GM18858 (cell line): ENCODE data around the gene ZDHHC16.
A peak's percentile ranks its signal among the peaks of the same experiment; 100 is the strongest.
"Not testable (repeated sequence)": the region's sequence is repeated elsewhere in the genome, so short reads cannot be mapped to it uniquely, and the experiment has no call there.

Source experiments
- ATAC-seq: cut with Tn5 transposase; IDR thresholded peaks from one replicate; pipeline ENCODE4 v1.9.1; 2021; ENCODE audit not compliant: unreplicated experiment

Gene ZDHHC16

DNA sequence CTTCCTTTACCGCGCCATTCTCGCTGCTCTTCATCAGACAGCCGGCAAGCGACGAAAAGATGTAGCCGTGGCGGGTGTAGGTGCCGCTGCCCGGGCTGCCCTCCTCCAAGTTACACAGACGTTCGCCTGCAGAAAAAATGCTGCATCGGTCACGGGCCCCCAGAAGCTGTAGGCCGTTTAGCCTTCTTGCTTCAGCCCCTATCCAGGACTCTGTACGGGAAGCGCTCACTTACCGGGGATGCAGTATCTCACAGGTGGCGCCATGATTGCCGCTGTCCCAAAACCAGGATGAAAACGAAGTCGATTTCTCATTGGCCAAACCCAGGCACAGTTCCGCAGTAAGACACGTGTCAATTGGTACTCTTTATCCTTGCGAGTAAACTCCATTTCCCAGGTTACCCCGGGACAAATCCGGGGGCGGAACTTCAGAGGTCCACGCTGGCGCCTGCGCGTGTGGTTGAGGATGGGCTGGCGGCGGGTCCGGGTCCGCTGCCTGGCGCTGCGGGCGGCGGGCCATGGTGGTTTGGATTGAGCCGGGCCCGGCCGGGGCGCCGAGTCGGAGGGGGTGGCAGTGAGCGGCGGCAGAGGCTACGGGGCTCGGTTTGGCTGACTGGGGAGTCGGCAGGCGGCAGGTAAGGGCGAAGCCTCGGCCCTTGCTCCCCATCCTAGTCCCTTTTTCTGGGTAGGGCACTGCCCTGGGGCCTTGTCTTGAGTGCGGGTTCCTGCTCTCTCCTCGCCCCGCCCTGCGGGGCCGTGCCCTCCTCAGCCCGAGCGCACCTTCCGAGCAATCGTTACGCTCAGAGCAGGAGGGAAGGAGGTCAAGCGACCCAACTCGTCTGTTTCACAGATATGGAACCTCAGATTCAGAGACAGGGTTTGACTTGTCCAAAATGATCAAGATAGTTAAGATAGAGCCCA is at the start of gene ZDHHC16, which contains the start of gene EXOSC1:
ZDHHC16 (plus strand) TSS at position 454 of the 918 bp plus-strand sequence. CDS start 5,501 bp downstream, outside the sequence.
EXOSC1 (minus strand) TSS at position 285 of the 918 bp plus-strand sequence; CDS start at position 264, 21 bp downstream.
- peak; percentile 90 for ATAC-seq

DNA sequence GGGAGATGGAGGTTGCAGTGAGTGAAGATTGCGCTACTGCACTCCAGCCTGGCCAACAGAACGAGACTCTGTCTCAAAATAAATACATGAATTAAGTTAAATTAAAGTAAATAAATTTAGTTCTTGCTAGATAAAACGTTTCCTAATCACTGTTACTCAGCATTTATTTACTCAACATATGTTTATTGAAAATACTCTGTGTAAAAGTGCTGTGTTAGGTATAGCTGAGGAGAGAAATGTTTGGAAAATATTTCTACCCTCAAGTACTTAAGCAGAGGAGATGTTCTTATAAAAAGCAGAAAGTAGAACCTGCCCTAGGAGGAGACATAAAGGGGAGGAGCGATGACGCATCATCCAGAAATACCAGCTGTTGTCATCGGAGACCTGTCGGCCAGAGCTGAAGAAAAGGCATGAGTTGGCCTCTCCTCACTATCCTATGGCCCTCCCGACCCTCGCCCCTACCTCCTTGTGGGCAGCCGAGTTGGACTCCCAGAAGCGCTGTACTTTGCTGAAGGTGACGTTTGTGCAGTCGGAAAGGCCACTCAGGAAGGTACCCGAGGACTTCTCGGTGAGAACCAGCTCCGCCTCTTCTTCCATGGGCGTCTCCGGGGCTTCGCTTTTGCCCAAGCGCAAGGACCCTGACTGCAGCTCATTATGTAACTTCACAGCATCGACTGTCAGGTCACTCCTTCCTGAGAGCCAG is 46.0 kb upstream of the ZDHHC16 start:
- no peak for ATAC-seq

DNA sequence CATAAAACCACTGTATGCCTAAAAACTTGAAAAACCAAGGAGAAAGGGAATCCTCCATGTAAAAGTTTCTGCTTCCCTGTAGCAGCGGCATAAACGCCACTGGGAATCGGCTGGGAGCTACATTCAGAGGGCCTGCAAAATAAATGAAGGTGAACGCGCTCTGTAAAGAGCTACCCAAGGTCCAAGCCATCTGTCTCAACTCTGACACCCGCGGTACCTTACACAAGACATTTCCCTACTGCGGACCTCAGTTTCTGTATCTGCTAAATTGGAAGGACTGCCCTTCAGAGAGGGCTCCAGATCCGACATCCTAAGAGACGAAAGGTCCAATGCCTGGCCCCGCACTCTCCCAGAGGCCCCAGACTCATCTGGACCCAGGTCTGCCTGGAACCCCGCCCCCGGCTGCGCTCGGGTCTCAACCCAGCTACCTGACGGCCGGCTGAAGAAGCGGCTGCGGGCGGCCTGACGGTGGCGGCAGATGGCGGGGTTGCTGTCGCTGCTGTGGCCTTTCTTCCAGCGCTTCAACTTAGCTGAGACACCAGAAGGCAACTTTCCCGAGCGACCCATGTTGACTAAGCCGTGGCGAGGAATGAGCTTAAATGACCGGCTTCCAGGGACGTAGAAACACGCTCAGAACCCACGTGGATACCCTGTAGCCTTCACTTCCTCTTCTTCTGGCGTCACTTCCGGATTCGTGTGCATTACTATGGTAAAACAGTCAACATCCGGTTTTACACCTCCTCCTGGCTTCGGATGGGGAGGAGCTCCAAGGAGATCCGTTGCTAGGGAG is 45.1 kb upstream of the ZDHHC16 start, which contains the start of gene RRP12:
RRP12 (minus strand) TSS at position 676 of the 790 bp plus-strand sequence; CDS start at position 567, 109 bp downstream.
- ATAC-seq, result peak; percentile 90

DNA sequence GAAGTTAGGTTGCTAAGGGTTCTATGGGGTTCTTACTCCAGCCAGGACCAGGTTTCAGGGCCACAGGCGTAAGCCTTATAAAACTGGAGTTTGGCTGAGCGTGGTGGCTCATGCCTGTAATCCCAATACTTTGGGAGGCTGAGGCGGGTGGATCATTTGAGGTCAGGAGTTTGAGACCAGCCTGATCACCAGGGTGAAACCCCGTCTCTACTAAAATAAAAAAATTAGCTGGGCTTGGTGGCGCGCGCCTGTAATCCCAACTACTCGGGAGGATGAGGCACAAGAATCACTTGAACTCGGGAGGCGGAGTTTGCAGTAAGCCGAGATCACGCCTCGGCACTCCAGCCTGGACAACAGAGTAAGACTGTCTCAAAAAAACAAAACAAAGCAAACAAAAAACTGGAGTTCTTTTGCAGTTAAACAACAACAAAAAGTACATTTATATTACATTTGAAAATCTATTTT is 44.5 kb upstream of the ZDHHC16 start:
- ATAC-seq, result no peak

DNA sequence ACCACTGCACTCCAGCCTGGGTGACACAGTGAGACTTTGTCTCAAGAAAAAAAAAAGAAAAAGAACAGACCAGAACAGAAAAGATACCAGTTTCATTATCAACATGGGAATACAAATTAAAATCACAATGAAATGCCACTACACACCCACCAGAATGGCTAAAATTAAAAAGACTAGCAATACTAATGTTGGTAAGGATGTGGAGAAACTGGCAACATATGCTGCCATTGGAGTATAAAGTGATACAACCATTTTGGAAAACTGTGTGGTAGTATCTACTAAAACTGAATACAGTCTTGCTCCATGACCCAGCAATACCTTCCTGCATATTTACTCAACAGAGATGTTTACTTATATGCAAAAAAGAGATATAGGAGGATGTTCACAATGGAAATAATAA is 41.9 kb upstream of the ZDHHC16 start:
- ATAC-seq, result no peak

DNA sequence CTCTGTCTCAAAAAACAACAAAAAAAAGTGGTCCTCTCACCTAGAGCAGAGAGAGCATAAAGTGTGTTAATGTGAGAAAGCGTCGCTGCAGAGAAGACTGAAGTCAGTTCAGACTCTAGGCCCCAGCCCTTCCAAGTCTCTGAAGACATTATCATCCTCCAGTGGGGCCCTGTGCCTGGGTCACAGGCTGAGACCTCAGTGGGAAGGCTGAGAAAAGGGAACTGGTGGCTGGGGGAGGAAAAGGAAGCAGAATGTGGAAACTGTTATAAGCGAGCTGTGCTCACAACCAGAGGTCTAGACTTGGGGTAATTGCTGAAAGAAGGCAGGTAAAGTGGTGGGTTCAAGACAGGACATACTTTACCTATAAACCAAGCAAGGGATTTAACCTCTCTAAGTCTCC is 39.9 kb upstream of the ZDHHC16 start:
- ATAC-seq, result no peak

DNA sequence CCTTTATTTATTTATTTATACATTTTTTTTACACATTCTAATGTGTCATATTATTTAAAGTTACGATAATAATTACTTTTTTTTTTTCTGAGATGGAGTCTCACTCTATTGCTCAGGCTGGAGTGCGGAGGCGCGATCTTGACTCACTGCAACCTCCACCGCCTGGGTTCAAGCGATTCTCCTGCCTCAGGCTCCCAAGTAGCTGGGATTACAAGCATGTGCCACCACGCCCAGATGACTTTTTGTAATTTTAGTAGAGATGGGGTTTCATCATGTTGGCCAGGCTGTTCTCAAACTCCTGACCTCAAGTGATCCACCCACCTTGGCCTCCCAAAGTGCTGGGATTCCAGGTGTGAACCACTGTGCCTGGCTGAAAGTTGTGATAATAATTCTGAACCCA is 39.5 kb upstream of the ZDHHC16 start:
- not testable (repeated sequence) for ATAC-seq

DNA sequence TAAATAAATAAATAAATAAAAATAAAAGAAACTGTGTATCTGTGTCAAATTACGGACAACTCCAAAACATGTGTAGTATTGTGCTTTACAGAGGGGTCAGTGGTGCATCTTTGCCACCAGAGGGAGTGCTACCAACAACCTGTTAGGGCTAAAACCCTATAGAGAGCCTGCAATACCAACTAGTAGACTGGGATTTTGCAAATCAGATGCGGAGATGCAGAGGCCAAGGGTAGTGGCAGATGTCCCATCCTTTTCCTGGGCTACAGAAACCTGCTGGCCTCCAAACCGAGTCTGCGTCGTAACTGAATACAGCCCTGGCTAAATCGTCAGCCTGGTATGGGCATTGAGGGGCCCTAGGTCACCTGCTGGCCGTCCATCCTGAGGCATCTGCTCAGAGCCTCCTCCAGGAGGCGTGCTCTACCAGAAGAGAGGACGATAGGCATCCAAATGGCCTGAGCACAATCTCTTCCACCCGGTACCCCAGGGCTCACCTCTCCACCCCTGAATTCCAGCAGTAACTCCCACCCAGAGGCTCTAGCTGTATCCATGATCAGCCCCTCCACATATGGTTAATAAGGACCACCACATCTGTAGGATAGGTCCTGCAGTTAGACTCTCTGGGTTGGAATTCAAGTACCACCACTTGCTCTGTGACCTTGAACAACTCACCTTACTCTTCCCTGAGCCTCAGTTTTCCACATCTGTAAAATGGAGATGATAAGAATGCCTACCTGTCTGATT is 38.6 kb upstream of the ZDHHC16 start:
- ATAC-seq, result peak; percentile 75

DNA sequence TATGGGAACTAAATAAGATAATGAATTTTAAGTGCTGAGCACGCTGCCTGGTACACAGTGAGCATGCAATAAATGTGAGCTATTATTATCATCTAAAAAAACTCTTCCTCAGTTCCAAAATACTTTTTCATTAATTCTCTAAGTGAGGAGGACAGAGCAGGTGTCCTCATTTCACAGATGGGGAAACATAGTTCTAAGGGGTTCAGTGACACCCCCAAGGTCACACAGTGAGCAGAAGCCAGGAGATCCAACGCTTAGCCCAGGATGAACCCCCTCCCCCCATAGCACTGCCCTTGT is 38.1 kb upstream of the ZDHHC16 start:
- no peak for ATAC-seq

DNA sequence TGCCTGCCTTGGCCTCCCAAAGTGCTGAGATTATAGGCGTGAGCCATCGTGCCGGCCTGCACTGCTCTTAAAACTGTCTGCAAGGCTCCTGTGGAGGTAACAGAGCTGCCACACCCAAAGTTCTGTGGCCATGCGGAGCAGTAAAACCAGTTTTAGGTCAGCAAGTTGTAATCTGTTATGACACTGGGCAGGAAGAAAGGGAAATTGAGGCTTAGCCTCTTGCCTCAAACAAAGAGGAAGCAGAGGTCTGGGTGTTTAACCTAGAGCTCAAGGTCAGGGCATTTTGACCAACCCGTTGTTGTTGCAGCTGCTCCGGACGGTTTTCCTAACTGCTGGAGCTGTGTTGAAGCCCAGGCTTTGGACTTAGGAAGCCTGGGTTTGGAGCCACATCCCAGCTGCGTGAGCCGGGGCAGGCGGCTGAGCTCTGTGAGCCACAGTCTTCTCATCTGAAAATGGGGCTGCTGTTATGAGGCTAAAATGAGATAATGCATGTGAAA is 37.4 kb upstream of the ZDHHC16 start:
- no peak for ATAC-seq

DNA sequence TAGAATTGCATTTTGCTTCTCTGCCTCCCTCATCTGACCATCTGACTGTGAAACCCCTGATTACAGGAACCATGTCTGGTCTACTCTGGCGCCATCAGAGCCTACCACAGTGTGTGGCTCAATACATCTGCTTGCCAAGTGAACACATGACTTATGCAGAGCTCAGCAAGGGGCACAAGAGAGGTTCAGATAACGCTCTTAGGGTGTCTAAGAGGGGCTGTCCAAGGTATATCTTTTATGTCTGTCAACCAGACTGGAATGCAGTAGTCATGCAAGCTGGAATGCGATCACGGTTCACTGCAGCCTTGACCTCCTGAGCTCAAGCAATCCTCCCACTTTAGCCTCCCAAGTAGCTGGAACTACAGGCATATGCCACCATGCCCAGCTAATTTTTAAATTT is 34.6 kb upstream of the ZDHHC16 start:
- no peak for ATAC-seq

DNA sequence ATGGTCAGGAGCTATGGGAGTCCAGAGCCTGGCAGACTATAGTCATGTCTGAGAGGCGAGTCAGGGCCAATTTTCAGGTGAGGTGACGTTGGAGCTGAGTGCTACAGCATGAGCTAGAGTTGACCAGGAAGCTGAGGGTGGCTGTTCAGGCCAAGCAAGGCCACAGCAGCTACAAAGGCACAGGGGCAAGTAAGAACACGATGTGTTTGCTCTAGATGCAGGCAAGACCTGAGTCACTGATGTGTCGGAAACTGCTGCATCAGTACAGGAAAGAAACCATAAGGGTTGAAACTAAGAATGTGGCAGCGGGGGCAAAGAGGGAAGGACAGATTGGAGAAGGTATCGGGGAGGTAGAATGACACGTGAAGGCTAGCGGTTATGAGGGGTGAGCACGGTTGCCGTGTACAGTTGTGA is 33.1 kb upstream of the ZDHHC16 start:
- no peak for ATAC-seq

DNA sequence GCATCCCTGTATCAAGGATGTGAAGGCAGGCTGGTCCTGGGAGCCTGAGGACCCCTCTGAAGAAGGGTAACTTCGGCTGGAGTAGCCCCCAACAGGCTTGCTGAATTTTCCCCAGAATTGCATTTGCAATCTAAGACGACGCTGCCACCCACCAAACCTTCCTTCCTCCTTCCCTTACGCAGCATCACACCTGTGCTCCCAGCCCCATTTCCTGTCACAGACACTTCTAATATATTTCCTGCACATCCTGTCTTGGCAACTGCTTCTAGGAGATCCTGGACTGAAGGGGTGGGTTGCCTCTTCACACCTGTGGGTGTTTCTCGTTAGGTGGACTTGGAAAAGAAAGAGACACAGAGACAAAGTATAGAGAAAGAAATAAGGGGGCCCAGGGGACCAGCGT is 29.4 kb upstream of the ZDHHC16 start:
- ATAC-seq, result no peak

DNA sequence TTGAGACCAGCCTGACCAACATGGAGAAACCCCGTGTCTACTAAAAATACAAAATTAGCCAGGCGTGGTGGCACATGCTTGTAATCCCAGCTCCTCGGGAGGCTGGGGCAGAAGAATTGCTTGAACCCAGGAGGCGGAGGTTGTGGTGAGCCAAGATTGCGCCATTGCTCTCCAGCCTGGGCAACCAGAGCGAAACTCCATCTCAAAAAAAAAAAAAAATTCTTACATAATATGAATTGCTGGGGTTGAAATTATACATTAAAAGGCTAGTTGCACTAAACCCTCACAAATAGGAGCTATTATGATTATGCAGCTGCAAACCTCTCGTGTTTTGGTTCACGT is 22.2 kb upstream of the ZDHHC16 start:
- not testable (repeated sequence) for ATAC-seq

DNA sequence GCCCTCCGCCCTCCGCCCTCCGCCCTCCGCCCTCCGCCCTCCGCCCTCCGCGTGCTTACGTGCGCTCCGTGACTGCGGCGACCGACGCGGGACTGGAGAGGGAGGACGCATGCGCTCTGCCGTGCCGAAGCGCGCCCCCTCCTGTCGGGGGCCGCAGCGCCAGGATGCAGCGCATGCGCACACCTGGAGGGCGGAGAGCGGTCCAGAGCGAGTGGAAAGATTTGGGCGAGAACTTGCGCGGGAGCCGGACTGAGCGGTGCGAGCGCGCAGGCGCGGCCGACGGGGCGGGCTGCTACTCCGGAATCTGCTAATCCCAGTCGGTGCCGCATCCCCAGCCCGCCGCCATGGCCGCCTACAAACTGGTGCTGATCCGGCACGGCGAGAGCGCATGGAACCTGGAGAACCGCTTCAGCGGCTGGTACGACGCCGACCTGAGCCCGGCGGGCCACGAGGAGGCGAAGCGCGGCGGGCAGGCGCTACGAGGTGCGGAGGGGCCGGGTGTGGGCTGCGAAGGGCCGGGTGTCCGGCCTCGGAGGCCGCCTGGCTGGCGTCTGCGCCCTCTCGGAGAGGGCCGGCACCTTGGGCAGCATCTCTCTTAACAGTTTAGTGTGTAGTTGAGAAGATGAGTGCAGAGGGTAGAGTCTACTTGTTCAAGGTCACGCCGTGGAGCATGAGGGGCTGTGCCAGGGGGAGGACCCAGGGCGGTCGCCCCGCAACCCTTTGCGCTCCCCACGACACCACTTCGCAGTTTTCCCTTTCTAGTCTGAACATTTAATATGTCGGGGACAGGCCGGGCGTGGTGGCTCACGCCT is 19.8 kb upstream of the ZDHHC16 start, which contains the start of gene PGAM1:
PGAM1 (plus strand) TSS at position 228 of the 812 bp plus-strand sequence; CDS start at position 345, 117 bp downstream.
- ATAC-seq, result peak; percentile 75

DNA sequence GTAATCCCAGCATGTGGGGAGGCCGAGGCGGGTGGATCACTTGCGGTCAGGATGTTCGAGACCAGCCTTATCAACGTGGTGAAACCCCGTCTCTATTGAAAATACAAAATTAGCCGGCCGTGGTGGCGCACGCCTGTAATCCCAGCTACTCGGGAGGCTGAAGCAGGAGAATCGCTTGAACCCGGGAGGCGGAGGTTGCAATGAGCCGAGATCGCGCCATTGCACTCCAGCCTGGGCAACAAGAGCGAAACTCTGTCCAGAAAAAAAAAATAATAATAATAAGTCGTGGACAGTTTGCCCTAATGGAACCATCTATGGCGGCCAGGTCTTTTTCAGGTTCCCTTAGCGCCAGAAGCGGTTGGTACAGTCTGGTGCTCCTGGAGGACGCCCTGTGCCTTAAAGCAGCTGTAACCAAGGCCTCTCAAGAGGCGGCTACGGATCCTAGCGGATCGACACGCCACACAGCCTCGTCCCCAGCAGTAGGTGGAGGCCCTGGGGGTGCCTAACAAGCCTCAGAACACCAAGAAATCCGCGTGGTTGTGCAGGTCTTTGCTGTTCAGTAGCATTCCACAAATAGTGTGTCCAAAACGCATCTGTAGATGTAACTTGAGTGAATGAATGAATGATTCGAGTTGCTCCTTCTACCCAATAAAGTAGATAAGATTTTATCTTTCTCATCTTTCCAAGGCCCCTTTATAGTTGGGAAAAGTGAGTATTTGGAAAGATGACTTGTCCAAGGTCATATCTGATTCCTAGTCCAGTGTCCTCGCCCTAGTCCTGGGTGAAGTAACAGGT is 19.0 kb upstream of the ZDHHC16 start:
- no peak for ATAC-seq

DNA sequence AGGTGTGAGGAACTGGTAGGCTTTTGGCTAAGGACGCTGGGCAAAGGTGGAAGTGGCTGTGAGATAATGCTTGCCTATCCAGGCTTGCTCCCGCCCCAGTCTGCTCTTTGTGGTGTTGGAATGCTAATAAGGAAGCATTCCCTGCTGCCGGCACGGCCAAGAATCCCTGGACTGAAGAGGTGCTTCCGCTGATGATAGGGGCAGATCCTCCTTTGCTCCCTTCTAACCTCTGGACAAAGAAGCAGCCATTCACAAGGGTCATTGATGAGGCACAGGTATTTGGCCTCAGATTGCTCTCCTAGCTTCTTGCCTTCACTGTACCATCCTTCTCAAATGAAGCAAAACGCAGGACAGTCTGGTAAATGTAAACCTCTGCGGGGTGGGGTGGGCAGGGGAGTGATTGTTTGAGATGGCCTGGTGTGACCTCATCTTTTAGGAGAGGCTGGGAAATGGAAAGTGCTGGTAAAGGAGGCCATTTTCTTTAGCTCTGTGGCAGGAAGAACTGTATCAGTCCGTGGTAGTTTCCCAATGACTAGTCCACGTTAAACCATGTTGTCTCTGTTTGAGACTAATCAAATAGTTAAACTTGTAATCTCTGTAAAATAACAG is 18.3 kb upstream of the ZDHHC16 start:
- no peak for ATAC-seq

DNA sequence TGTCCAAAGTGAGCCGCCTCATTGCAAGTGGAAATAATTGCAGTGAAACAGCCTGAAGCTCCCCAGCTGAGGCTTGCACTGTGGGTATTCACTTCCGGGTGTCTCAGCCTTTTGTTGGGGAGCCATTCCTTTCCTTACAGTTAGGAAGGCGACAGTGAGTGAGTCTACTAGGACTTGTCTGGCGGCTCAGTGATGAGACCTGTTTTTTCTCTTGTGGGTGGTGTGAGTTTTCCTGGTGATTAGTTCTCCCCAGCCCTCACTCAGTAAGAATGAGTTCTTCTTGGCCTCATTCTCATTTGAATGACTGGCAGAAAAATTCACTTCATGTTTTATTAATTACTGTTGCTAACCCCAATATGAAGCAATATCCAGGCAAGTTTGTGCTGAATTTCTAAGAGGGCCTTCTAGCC is 17.4 kb upstream of the ZDHHC16 start:
- no peak for ATAC-seq
